ENCODE data around the gene MC1R. TPM values are rescaled to one million over a fixed set of nuclear protein-coding genes. Genes with fewer than 3 reads are reported as not detected.
"Not testable (repeated sequence)": the region's sequence is repeated elsewhere in the genome, so short reads cannot be mapped to it uniquely, and the experiment has no call there.

The MC1R gene
- total RNA-seq, 6 experiments from 2014 or later, result 2.1 to 3.2 (median 3.0) TPM

GRCh38 chr16:89931964-89932363, 13.3 kb downstream of the MC1R start:
- DNase-seq, result no peak
- Mint-ChIP-seq H3K36me3 (ENCODE audit: low read depth) (peaks cover 36% of the 10 kb centered on the region), H3K27ac (no peak overlapping the region)

GRCh38 chr16:89934019-89934418, 15.4 kb downstream of the MC1R start:
- H3K4me1 Mint-ChIP-seq (ENCODE audit: low read depth); H3K27me3 Mint-ChIP-seq (ENCODE audit: insufficient read depth); H3K9me3 Mint-ChIP-seq; H3K27ac Mint-ChIP-seq; H3K4me3 Mint-ChIP-seq; DNase-seq: not testable (repeated sequence)
- peaks cover 36% of the 10 kb centered on the region for H3K36me3 Mint-ChIP-seq (ENCODE audit: low read depth)

More at GRCh38 chr16:89931964-89932363, 13.3 kb downstream of the MC1R start:
- peaks cover 3% of the 10 kb centered on the region for H3K27me3 Mint-ChIP-seq (ENCODE audit: insufficient read depth)
- no peaks in the 10 kb centered on the region for H3K9me3 Mint-ChIP-seq
- H3K4me1 Mint-ChIP-seq (ENCODE audit: low read depth), result no peaks in the 10 kb centered on the region
- no peak for TF ChIP-seq CTCF (IDR thresholded peaks at IDR 0.05)
- no peak overlapping the region for H3K4me3 Mint-ChIP-seq

- peaks cover 32% of the 10 kb centered on the region for H3K36me3 Mint-ChIP-seq (ENCODE audit: low read depth)
- no peak for TF ChIP-seq CTCF (IDR thresholded peaks at IDR 0.05)
- no peaks in the 10 kb centered on the region for H3K4me1 Mint-ChIP-seq (ENCODE audit: low read depth)
- no peak overlapping the region for H3K27ac Mint-ChIP-seq
- DNase-seq, result no peak
- no peak overlapping the region for H3K4me3 Mint-ChIP-seq
- H3K27me3 Mint-ChIP-seq (ENCODE audit: insufficient read depth), result peaks cover 3% of the 10 kb centered on the region
- H3K9me3 Mint-ChIP-seq, result no peaks in the 10 kb centered on the region
Observed at GRCh38 chr16:89934611-89935553, 16.2 kb downstream of the MC1R start.

GRCh38 chr16:89935620-89936019, 17.0 kb downstream of the MC1R start:
- H3K4me3 Mint-ChIP-seq; H3K27ac Mint-ChIP-seq; H3K27me3 Mint-ChIP-seq (ENCODE audit: insufficient read depth); H3K9me3 Mint-ChIP-seq; H3K4me1 Mint-ChIP-seq (ENCODE audit: low read depth); DNase-seq: not testable (repeated sequence)
- peaks cover 31% of the 10 kb centered on the region for H3K36me3 Mint-ChIP-seq (ENCODE audit: low read depth)

- TF ChIP-seq CTCF (IDR thresholded peaks at IDR 0.05), result no peak
- Mint-ChIP-seq H3K36me3 (ENCODE audit: low read depth) (peaks cover 29% of the 10 kb centered on the region), H3K4me3 (no peak overlapping the region), H3K27me3 (ENCODE audit: insufficient read depth) (peaks cover 3% of the 10 kb centered on the region), H3K9me3 (no peaks in the 10 kb centered on the region), H3K4me1 (ENCODE audit: low read depth) (no peaks in the 10 kb centered on the region), H3K27ac (no peak overlapping the region)
- DNase-seq, result no peak
Observed at GRCh38 chr16:89936034-89936433, 17.4 kb downstream of the MC1R start.

GRCh38 chr16:89936508-89936907, 17.8 kb downstream of the MC1R start:
- no peak for DNase-seq
- peaks cover 3% of the 10 kb centered on the region for H3K27me3 Mint-ChIP-seq (ENCODE audit: insufficient read depth)
- H3K36me3 Mint-ChIP-seq (ENCODE audit: low read depth), result peaks cover 24% of the 10 kb centered on the region
- no peaks in the 10 kb centered on the region for H3K4me1 Mint-ChIP-seq (ENCODE audit: low read depth)
- H3K9me3 Mint-ChIP-seq, result no peaks in the 10 kb centered on the region
- TF ChIP-seq CTCF (IDR thresholded peaks at IDR 0.05), result no peak
- no peak overlapping the region for H3K27ac Mint-ChIP-seq
- H3K4me3 Mint-ChIP-seq, result no peak overlapping the region

Measured in HFFc6 (cell line).